Hepatic stellate cell (primary cell): ENCODE measurements around the gene SMKR1.
A peak's percentile ranks its signal among the peaks of the same experiment; 100 is the strongest.
"Not testable (repeated sequence)": the region's sequence is repeated elsewhere in the genome, so short reads cannot be mapped to it uniquely, and the experiment has no call there.

Source experiments
- DNase-seq: peaks from one replicate; pipeline ENCODE4 v3.0.0; 2011; ENCODE audit warnings: low spot score

The SMKR1 gene

GRCh38 chr7:129501760-129502707 lies at the start of gene SMKR1:
Gene SMKR1 (plus strand): TSS chr7:129502531. CDS start chr7:129502825, 294 bp downstream.
- DNase-seq: peak; percentile 73

DNA sequence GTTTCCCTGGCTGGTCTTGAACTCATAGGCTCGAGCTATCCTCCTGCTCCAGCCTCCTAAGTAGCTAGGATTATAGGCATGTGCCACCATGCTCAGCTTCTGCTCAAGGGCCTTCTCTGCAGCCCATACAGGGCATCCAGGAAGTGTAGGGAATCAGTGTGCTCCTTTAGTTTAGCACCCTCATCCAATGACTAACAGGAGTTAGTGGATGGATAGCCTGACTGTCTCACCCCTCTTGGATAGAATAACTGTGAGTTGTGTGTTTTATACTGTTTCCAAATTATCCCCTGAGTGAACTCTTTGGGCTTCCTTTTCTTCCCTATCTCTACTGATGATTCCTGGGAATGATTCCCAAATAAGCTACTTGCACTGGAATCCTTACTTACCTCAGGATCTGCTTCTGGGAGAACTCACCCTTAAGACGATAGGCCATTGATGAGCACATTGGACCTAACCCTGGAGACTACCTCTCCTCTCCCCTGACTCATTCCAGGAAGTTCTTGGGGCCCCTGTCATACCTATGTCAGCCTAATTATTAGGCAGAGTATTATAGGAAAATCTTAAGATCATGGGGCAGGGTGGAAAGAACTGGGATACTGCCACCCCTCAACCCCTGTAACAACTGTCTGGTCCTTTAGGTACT lies 49.6 kb upstream of the SMKR1 start:
- DNase-seq: no peak

- no peak for DNase-seq
Observed at GRCh38 chr7:129453510-129454248, 48.7 kb upstream of the SMKR1 start.

GRCh38 chr7:129454249-129454551 lies 48.1 kb upstream of the SMKR1 start:
- DNase-seq: no peak

- no peak for DNase-seq
Observed at GRCh38 chr7:129456421-129456820, 45.9 kb upstream of the SMKR1 start.

DNA sequence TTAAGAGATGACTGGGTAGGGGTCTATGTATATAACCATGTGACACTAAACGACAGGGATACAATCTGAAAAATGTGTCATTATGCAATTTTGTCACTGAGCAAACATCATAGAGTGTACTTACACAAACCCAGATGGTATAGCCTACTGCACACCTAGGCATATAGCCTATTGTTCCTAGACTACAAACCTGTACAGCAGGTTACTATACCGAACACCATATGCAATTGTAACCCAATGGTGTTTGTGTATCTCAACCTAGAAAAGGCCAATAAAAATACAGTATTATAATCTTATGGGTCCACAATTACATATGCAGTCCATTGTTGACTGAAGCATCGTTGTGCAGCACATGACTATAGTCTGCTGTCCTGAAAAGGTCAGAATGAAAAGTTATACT lies 45.2 kb upstream of the SMKR1 start:
- DNase-seq: no peak

GRCh38 chr7:129458171-129458570 lies 44.2 kb upstream of the SMKR1 start:
- no peak for DNase-seq

DNA sequence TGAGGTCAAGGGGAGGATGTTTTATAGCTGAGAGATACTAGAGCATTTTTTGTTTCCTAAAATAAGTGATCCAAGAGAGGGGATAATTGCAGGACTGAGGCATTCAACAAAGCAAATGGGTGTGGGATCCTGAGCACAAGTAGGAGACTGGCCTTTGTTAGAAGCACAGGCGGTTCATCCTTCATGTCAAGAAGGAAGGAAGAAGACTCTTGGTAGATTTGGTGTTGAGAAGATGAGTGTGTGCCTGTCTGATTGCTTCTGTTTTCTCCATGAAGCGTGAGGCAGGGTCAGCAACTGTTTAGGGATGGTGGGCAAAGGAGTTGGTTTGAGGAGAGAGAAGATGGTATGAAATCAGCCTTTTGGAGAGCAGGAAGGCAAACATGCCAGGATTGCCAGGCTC lies 40.5 kb upstream of the SMKR1 start:
- DNase-seq: no peak

- no peak for DNase-seq
Observed at GRCh38 chr7:129462420-129462819, 39.9 kb upstream of the SMKR1 start.

DNA sequence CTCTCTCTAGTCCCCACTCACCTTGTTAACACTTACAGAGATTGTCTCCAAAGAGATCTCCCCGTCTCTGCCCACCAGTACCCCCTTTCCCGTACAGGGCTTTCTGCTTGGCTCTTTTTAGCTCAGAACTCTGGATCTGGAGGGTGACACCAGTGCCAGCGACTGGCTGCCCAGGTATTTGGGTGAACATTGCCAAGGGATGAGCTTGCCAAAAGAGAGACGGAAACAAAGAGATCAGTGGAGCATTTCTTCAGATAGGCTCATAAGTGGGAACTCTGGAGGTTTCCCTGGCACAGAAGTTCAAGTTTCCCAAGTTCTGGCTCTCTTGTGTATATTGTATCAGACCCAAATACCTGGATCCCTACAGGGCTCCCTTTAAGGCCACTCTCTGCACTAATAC lies 38.1 kb upstream of the SMKR1 start:
- DNase-seq: no peak

DNA sequence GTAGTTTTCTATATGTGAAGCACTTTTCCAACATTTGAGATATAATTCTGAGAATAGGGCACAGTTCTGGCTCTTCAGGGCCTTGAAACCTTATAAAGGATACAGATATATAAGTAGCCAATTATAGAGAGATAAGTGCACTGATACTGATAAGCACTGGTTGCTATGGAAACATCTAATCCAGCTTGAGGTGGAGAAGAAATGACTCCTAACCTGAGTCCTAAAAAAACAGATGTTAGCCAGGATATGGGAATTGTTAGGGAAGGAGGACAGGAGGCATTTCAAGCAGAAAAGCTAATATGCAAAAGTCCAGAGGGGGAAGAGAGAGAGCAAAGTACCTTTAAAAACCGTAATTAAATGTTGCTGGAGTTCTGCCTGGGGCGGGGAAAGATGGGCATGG lies 37.3 kb upstream of the SMKR1 start:
- DNase-seq: no peak

DNA sequence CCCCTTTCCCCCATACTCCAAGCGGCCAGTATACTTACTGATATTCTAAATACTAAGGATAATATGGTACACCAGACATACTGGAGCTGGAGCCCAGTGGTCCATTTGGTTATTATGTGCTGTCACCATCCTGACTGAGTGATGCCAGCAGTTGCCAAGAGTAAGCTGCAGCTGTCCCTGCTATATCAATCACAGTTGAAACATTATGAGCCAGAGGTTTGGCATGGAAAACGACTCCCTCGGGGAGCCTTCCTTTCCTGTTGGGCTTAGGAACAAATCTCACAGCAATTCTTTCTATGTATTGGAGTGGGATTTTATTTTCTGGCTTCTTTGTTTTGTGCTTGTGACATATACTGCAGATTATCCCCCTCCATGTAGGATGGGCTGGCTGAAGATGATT lies 35.5 kb upstream of the SMKR1 start:
- no peak for DNase-seq

DNA sequence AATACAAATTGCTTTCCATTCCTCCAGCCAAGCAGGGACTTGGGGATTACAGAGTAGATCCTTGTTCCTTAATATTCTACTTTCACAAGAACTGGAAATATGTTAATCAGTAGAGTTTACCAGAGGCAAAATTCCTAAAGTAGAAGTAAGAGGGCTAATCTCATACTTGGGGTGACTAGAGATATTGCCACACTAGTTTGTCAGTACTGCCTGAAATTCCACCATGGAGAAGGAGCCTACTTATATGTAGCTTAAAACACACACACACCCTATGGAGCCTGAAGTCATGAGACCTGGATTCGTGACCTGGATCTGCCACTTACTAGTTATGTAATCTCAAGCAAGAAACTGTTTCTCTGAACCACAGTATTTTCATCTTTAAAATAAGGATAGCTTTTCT lies 34.2 kb upstream of the SMKR1 start:
- peak; percentile 23 for DNase-seq

GRCh38 chr7:129468547-129468946 lies 33.8 kb upstream of the SMKR1 start:
- DNase-seq: no peak

- no peak for DNase-seq
Observed at GRCh38 chr7:129469930-129470329, 32.4 kb upstream of the SMKR1 start.

GRCh38 chr7:129470411-129470810 lies 31.9 kb upstream of the SMKR1 start:
- no peak for DNase-seq

GRCh38 chr7:129471402-129471827 lies 30.9 kb upstream of the SMKR1 start:
- DNase-seq: no peak

DNA sequence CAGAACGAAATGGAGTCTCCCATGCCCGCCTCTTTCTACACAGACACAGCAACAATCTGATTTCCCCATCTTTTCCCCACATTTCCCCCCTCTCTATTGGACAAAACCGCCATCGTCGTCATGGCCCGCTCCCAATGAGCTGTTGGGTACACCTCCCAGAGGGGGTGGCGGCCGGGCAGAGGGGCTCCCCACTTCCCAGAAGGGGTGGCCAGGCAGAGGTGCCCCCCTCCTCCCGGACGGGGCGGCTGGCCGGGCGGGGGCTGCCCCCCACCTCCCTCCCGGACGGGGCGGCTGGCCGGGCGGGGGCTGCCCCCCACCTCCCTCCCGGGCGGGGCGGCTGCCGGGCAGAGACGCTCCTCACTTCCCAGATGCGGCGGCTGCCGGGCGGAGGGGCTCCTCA lies 26.4 kb upstream of the SMKR1 start:
- DNase-seq: not testable (repeated sequence)

GRCh38 chr7:129476398-129476797 lies 25.9 kb upstream of the SMKR1 start:
- DNase-seq: not testable (repeated sequence)

GRCh38 chr7:129479831-129480230 lies 22.5 kb upstream of the SMKR1 start:
- no peak for DNase-seq

- no peak for DNase-seq
Observed at GRCh38 chr7:129480674-129481363, 21.5 kb upstream of the SMKR1 start.

GRCh38 chr7:129481376-129481775 lies 21.0 kb upstream of the SMKR1 start:
- DNase-seq: not testable (repeated sequence)
